Measurements from ENCODE around the gene KBTBD3.

Gene KBTBD3, protein sequence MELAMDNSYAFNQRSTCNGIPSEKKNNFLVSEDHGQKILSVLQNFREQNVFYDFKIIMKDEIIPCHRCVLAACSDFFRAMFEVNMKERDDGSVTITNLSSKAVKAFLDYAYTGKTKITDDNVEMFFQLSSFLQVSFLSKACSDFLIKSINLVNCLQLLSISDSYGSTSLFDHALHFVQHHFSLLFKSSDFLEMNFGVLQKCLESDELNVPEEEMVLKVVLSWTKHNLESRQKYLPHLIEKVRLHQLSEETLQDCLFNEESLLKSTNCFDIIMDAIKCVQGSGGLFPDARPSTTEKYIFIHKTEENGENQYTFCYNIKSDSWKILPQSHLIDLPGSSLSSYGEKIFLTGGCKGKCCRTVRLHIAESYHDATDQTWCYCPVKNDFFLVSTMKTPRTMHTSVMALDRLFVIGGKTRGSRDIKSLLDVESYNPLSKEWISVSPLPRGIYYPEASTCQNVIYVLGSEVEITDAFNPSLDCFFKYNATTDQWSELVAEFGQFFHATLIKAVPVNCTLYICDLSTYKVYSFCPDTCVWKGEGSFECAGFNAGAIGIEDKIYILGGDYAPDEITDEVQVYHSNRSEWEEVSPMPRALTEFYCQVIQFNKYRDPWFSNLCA

DNA sequence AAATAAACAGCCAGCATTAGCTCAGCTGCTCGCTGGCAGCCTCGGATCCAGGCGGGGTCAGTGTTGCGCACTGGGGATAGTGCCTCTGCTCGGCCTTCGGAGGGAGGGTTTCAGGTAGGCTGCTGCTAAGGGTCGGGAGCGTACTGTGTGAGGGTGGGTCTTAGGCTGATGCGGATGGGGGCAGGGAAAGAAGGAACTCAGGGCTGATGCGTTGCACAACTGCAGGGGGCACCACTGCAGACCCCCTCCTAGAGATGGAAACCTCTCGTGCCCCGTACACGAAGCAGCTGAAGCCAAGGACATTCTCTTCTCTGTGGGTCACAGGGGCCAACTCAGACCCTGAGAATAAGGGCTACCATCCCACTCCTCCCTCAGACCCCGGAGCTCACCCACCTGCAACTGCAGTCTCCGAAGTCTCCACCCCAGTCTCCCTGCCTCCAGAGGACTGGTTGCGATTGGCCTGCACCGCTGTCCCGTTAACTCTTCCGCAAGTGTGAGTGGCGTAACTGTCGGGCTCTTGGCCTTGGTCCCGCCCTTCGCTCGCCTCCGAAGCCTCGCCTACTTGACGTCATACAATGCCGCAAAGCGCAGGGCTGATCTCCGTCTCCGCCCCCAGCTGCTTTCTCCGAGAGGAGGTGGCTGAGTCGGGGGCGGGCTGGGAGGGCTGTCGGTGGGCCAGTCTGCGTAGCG lies at the start of gene KBTBD3:
TSS of gene KBTBD3 (minus strand) at position 429 of the 690 bp plus-strand sequence. CDS start 18,250 bp downstream, outside the sequence.
- peak; percentile 97 for DNase-seq (ENCODE audit: low read depth)

GRCh38 chr11:106121570-106122320 lies 44.6 kb upstream of the KBTBD3 start:
- DNase-seq (ENCODE audit: low read depth): no peak

DNA sequence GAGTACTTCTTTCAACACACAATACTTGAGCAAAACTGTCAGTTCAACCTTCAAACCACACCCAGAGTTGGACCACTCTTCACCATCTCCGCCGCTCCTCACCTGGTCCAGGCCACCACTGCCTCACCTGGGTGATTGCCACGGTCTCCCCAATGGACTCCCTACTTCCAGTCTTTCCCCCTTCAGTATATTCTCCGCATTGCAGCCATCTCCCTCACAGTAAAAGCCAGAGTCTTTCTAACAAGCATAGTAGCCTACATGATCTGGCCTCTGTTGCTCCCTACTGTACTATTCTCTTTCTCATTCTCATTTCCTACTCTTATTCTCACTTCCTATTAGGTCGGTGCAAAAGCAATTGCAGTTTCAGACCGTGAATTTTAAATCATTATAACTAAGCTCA lies 28.8 kb upstream of the KBTBD3 start:
- DNase-seq (ENCODE audit: low read depth): no peak

DNA sequence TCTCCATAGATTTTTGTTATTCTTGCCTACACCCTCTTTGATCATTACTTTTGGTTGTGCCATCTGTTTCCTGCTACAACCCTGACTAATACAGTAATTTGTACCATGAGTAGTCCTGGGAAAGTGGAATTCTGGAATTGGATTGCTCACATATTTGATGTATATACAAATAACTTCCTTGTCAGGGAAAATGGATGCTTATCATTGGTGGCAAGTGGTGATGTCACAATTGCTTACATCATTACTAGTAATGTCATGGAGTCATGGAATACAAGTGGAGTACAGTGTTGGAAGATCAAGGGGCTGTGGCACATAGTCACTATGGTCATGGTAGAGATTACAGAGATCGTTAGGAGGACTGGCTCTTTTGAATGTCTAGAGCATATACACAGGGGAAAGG lies 24.7 kb upstream of the KBTBD3 start:
- no peak for DNase-seq (ENCODE audit: low read depth)

- no peak for DNase-seq (ENCODE audit: low read depth)
Measured at GRCh38 chr11:106101370-106101769, 24.2 kb upstream of the KBTBD3 start.

DNA sequence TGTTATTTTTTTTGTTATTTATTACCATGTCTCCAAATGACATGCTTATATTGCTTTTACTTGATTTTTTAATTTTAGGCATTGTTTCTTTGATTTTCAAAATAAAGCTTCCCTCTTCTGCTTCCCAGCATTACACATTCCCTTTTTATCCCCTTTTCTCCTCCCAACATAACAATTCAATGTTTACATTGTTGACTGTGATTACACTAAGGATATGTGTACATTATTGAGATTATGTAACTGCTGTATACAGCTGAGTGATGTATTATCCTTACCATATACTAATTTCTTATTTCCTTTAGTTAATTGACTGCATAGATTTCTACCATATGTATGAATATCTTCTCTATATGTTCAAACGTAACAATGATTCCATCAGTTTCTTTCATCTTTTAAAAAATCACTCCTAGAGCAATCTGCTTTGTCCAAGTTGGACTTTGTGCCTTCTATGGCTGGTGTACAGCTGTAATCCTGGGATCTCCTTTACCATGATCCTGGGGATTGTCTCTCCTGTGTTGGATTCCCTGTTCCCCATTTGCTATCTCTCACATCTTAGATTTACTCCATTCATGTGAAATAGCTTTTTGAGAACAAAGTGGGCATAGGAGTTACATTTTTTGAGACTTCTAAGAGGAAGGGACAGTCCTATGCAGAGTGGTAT lies 21.9 kb upstream of the KBTBD3 start:
- no peak for DNase-seq (ENCODE audit: low read depth)

DNA sequence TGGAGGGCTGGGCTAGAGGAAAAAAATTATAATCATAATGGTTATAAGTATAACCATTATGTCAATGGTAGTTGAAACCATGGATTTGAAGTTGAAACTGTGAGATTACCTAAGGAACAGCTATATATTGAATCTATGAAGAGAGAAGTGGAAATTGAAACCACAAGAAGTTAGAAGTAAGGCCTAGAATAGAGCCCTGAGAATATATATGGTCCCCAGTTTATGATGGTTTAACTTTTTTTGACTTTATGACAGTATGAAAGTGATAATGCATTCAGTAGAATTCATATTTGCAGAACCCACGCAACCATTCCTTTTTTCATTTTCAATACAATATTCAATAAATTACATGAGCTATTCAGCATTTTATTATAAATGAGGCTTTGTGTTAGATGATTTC lies 15.3 kb upstream of the KBTBD3 start:
- no peak for DNase-seq (ENCODE audit: low read depth)

GRCh38 chr11:106091480-106092123 lies 14.5 kb upstream of the KBTBD3 start:
- no peak for DNase-seq (ENCODE audit: low read depth)

DNA sequence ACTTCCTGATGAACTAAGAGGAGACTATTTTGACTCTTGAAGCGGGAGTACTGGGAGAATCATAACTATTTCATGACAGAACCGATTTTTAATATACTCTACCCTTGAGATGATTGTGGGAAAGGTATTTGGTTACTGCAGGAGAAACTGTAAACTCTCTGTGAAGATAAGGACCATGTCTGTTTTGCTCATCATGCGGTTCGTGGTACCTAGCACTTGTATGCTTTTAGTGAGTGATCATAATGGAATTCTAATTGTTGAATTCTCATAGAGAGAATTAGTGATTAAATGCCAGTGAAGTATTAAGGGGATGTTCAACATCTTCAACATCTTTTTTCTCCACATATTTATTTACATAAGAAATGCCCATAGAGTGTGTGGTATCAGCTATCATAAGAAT lies 11.7 kb upstream of the KBTBD3 start:
- DNase-seq (ENCODE audit: low read depth): no peak

DNA sequence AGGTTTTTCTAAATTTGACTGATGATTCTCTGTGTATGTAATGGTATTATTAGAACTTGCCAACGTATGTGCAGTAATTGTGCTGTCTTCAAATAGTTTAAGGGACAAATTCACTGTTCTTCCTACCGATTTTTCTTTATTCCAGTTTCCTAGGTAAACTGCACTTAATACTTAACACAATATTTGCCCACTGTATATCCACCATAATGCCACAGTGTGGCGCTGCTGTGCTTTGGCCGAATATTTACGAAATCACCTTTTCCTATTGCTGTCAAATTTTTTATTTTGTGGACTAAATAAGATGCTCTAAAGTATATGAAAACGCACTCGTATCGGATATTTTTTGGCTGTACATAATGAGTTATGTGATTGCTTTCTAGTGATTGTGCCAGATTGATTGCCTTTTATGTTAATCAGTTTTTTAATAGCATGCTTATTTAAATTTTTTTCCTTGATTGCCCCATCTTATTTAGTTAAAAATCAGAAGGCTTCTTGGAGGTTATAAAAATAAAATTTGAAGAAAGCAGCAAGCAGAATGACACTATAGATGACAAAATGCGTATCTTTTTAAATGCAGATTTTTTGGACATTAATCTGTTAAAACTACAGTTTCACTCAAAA lies 10.8 kb upstream of the KBTBD3 start:
- peak; percentile 16 for DNase-seq (ENCODE audit: low read depth)

GRCh38 chr11:106086850-106087249 lies 9.7 kb upstream of the KBTBD3 start:
- DNase-seq (ENCODE audit: low read depth): no peak

- DNase-seq (ENCODE audit: low read depth): no peak
Measured at GRCh38 chr11:106086135-106086534, 9.0 kb upstream of the KBTBD3 start.

- DNase-seq (ENCODE audit: low read depth): no peak
Measured at GRCh38 chr11:106082096-106082495, 4.9 kb upstream of the KBTBD3 start.

GRCh38 chr11:106077609-106078455 lies 685 bp upstream of the KBTBD3 start, which contains the start of gene AASDHPPT:
Gene AASDHPPT, plus strand, starts transcription at chr11:106077662. Its CDS starts 49 bp downstream, at chr11:106077711.
- no peak for DNase-seq (ENCODE audit: low read depth)

DNA sequence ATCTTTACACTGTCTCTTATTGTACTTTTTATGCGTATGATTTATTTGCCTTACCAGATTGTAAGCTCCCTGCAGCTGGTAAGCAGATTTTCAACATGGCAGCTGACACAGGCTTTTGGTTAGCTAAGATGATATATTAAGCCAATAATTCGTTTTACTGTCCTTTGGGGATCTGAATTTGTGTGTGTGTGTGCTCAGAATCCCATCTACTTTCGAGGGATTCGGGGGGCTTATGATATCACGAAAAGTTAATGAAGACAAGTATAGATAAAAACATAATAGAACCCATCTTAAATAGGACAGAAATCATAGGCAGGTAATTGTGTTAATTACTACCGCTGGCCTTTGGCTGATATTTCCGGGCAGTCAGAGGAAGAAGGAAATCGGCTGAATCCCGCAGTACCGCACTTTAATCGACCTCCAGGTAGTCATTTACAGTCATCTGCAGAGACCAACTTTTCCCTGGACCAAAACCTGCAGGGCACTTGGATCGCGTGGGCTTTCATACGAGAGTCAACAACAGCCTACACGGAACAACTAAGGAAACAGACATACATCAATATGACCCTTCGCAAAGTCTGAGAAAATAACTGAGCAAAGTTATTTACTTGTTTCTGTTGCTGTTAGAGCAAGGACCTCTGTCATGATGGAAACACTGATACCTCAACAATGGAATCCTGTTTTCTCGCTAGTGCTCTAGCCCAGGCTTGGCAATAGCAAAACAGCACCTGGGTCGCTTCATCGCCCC lies 802 bp downstream of the KBTBD3 start:
- no peak for DNase-seq (ENCODE audit: low read depth)

DNA sequence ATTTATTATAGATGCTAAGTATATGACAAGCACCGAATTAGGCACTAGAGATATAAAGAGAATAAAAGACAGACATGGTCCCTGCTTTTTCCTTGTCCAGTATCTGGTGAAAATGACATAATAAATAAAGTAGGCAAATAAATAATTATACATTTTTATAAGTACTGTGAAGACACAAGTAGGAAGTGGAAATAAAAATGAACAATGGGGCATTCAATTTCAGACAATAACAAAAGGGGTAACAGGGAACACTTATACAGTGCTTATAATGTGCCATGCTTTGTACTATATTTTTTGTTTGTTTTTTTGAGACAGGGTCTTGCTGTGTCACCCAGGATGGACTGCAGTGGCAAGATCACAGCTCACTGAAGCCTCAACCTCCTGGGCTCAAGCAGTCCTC lies 4.3 kb downstream of the KBTBD3 start:
- no peak for DNase-seq (ENCODE audit: low read depth)

- DNase-seq (ENCODE audit: low read depth): no peak
Measured at GRCh38 chr11:106070606-106071005, 6.5 kb downstream of the KBTBD3 start.

GRCh38 chr11:106063009-106063408 lies 14.1 kb downstream of the KBTBD3 start:
- no peak for DNase-seq (ENCODE audit: low read depth)
